HepG2 (cell line): ENCODE measurements around the gene ACTR3. TPM values are rescaled to one million over a fixed set of nuclear protein-coding genes. Genes with fewer than 3 reads are reported as not detected.
A peak's percentile ranks its signal among the peaks of the same experiment; 100 is the strongest.

ENCODE experiments used
- ARID5B ChIP-seq: IDR thresholded peaks from 2 replicates; pipeline ENCODE4 v1.4.0; 2020; ENCODE audit warnings: mild to moderate bottlenecking, missing genetic modification reagents
- ATF2 ChIP-seq: sonication (generic); formaldehyde crosslinking; IDR thresholded peaks from 2 replicates; pipeline ENCODE4 v1.4.0; 2020; ENCODE audit warnings: missing genetic modification reagents
- ATF5 ChIP-seq: sonication (generic); formaldehyde crosslinking; IDR thresholded peaks from 2 replicates; pipeline ENCODE4 v1.4.0; 2020; ENCODE audit warnings: mild to moderate bottlenecking, low read depth, missing genetic modification reagents
- BORCS8-MEF2B ChIP-seq: sonication (generic); formaldehyde crosslinking; IDR thresholded peaks from 2 replicates; pipeline ENCODE4 v1.8.0; 2022; ENCODE audit warnings: mild to moderate bottlenecking, missing genetic modification reagents
- CAMTA2 ChIP-seq: sonication (generic); formaldehyde crosslinking; IDR thresholded peaks from 2 replicates; pipeline ENCODE4 v1.4.0; 2020; ENCODE audit warnings: mild to moderate bottlenecking, missing genetic modification reagents, borderline replicate concordance
- GABPA ChIP-seq, 2 experiments: IDR thresholded peaks; 2 replicates each; pipeline ENCODE4 v1.6.1; 2011 to 2016; ENCODE audit warnings: low read depth in 2 of 2, low read length in 1 of 2, missing biosample characterization in 1 of 2, missing genetic modification characterization in 1 of 2
- KDM1A ChIP-seq: IDR thresholded peaks from 2 replicates; pipeline ENCODE4 v1.6.1; 2016; ENCODE audit warnings: missing compliant biosample characterization
- MAX ChIP-seq: IDR thresholded peaks from 2 replicates; pipeline ENCODE4 v1.6.1; 2012; ENCODE audit warnings: inconsistent platforms
- MLX ChIP-seq: IDR thresholded peaks from 2 replicates; pipeline ENCODE4 v1.6.1; 2016
- RCOR2 ChIP-seq: IDR thresholded peaks from 2 replicates; pipeline ENCODE4 v1.6.1; 2016; ENCODE audit warnings: missing biosample characterization, missing genetic modification reagents
- SNAPC2 ChIP-seq: sonication (generic); formaldehyde crosslinking; IDR thresholded peaks from 2 replicates; pipeline ENCODE4 v1.8.1; 2022; ENCODE audit warnings: mild to moderate bottlenecking, missing genetic modification reagents
- SP5 ChIP-seq: IDR thresholded peaks from 2 replicates; pipeline ENCODE4 v1.6.1; 2016; ENCODE audit warnings: low read depth, borderline replicate concordance
- USF2 ChIP-seq, 2 experiments: sonication (generic) in 1 of 2; formaldehyde crosslinking in 1 of 2; IDR thresholded peaks; 2 replicates each; pipeline versions ENCODE4 v1.5.1 to v1.6.1; 2011 to 2020; ENCODE audit warnings: borderline replicate concordance in 1 of 2, low read depth in 1 of 2, low read length in 1 of 2, mild to moderate bottlenecking in 1 of 2, missing genetic modification reagents in 1 of 2, moderate library complexity in 1 of 2
- ZNF160 ChIP-seq: sonication (generic); formaldehyde crosslinking; IDR thresholded peaks from 2 replicates; pipeline ENCODE4 v1.8.0; 2022; ENCODE audit warnings: mild to moderate bottlenecking, inconsistent platforms, missing genetic modification reagents
- ZNF333 ChIP-seq: sonication (generic); formaldehyde crosslinking; IDR thresholded peaks from 2 replicates; pipeline ENCODE4 v1.4.0; 2020; ENCODE audit warnings: mild to moderate bottlenecking, missing genetic modification reagents, borderline replicate concordance
- polyA plus RNA-seq, 8 experiments: library from polyadenylated mRNA; depleted of rRNA in 3 of 8; stranded (reverse) in 7 of 8; unstranded in 1 of 8; fragments of >200 nt; fragmentation: Illumina TruSeq in 4 of 8; extraction: Trizol in 4 of 8; gene quantifications; 2 replicates each; pipeline versions ENCODE4 v1.2.1 to v1.2.3, GENCODE V29; 2011 to 2016; ENCODE audit warnings: low read depth in 4 of 8, missing spikeins in 1 of 8, mixed read lengths in 1 of 8; ENCODE audit not compliant: insufficient read depth in 1 of 8
- total RNA-seq, 5 experiments: library from RNA; depleted of rRNA; stranded (reverse); fragments of >200 nt; fragmentation: Illumina TruSeq; extraction: Trizol; gene quantifications; 2 replicates each; pipeline ENCODE4 v1.2.3, GENCODE V29; 2016; ENCODE audit warnings: low read depth in 1 of 5

Gene ACTR3
- total and polyA plus RNA-seq, 2 of the 13 experiments (the other 11 are each of a cell fraction or from before 2014, with no cell fraction given) = 123 to 225 TPM

GRCh38 chr2:113876503-113877387 lies 13.1 kb upstream of the ACTR3 start (continued):
- TF ChIP-seq USF2 (IDR thresholded peaks at IDR 0.05; ENCODE audit: low read depth, low read length) (no peak), USF2 (CRISPR knock-in tag; IDR thresholded peaks at IDR 0.05; ENCODE audit: borderline replicate concordance) (no peak), MAX (peak; percentile 86), RCOR2 (CRISPR knock-in tag) (no peak; the same call in none of the 2 replicates), KDM1A (peak; percentile 61; the same call in 1 of the 2 replicates), SP5 (CRISPR knock-in tag) (peak; percentile 61; the same call in 1 of the 2 replicates), ATF5 (CRISPR knock-in tag) (no peak), SNAPC2 (CRISPR knock-in tag) (no peak; the same call in 1 of the 2 replicates), ZNF160 (CRISPR knock-in tag) (no peak), ZNF333 (CRISPR knock-in tag) (peak; percentile 74; the same call in 1 of the 2 replicates), ARID5B (peak; percentile 82), ATF2 (peak; percentile 37; the same call in 1 of the 2 replicates), CAMTA2 (CRISPR knock-in tag) (no peak), GABPA (IDR thresholded peaks at IDR 0.05; ENCODE audit: low read depth, low read length) (no peak), GABPA (CRISPR knock-in tag; IDR thresholded peaks at IDR 0.05; ENCODE audit: low read depth) (peak; percentile 36; the same call in 1 of the 2 replicates), MLX (CRISPR knock-in tag) (no peak), BORCS8-MEF2B (peak; percentile 77; the same call in 1 of the 2 replicates)
